Activated CD8-positive, alpha-beta memory T cell treated with anti-CD3 and anti-CD28 coated beads, Interleukin-2, amount 50 U/mL, for 1 hour (primary cell): ENCODE data around the gene ARID1A.
A peak's percentile ranks its signal among the peaks of the same experiment; 100 is the strongest.

Experiments
- DNase-seq: peaks from one replicate; pipeline ENCODE4 v3.0.0-alpha.2; 2020; ENCODE audit errors: extremely low read depth

ARID1A gene

GRCh38 chr1:26727476-26727875, 31.7 kb downstream of the ARID1A start:
- DNase-seq, result no peak

DNA sequence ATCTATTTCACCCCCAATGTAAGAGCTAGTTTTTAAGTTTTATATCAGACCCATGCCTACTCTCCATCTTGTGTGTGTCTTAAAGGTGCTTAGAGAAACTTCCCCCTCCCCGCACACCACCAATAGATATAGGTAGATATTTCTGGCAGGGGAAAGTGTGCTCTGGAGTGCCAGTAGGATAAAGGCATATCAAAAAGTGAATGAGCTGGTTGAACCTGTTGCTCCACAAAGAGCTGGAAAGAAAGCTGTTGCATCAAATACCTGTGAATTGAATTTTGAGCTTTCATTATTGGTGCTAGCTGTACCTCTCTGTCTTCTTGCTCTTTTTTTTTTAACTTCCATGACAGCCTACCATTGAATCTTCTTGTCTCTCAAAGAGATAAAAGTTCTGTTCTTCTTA, 32.8 kb downstream of the ARID1A start:
- DNase-seq, result no peak

DNA sequence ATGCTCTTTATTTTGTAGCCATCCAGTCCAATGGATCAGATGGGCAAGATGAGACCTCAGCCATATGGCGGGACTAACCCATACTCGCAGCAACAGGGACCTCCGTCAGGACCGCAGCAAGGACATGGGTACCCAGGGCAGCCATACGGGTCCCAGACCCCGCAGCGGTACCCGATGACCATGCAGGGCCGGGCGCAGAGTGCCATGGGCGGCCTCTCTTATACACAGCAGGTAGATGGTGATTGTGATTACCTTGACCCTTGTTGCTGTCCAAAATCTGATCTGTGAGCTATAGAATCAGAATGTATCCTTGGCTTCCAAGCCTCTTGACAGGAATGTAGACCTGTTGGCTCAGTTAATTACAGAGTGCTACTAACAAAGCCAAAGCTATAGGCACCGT, 33.8 kb downstream of the ARID1A start:
- DNase-seq, result no peak

- DNase-seq, result no peak
These were observed 34.9 kb downstream of the ARID1A start for GRCh38 chr1:26730695-26731094.

GRCh38 chr1:26731233-26731902, 35.6 kb downstream of the ARID1A start:
- DNase-seq, result no peak

DNA sequence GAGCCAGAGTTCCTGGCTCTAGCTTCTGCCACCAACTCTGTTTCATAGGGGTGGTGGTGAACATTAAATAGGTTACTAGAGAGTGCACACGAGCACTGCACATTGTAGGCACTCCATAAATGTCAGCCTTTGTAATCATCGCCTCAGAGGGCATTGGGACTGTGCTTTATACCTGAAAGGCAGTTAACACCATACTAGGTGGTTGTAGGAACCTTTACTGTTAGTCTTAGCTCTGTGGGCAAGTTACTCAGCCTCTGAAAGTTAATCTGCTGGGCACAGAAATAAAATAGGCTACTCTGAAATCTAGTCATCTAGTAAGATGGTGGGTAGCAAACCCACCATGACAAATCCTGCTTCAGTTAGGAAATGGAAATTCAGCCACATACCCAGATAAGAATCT, 37.6 kb downstream of the ARID1A start:
- DNase-seq, result no peak

GRCh38 chr1:26733982-26734381, 38.2 kb downstream of the ARID1A start:
- no peak for DNase-seq

DNA sequence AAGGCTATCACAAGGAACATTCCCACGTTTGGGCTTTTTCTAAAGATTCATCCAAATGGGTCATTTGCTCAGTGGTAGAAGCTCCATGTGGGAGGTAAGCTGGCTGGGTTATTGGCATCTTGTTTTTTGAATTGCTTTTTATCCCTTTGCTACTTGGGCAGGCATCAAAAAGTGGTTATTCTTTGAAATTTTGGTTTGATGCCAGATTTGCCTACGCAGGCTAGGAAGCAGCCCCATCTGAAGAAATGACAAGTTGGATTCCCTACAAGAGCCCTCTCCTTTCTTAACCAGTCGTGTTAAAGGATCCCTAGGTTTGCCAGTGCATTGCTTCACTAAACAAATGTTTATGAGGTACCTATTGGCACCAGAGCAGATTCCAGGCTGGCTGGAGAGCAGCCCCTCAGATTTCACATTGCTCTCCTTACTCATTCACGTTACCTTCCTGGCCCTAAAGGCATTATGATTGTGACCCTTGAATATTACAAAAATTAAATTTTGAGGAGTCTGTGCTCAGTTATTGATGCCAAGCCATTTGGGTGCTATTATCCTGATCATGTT, 38.8 kb downstream of the ARID1A start:
- DNase-seq, result no peak

DNA sequence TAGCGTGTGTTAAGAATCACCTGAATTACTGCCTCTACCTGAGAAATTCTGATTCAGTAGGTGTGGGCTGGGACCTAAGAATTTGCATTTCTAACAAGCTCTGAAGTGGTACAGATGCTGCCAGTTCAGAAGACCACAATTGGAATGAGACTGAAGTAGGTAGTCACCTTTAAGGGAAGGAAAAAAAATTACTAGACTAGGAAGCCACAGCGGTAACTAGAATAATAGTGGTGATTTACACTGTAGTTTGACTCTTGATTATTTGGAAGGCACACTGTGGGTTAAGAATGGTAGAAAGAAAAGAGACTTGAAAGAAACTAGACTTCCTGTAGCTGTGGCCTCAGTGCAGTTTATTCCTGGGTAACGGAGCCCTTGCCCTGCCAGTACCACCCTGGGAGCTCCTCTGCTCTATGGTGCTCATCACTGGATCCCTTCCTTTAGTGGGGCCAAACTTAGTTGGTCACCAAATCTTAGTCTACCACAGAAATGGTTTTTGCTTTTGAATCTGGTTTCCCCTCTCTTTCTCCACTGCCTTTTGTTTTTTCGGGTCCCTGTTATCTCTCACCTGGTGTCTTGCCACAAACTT, 43.6 kb downstream of the ARID1A start:
- DNase-seq, result no peak

DNA sequence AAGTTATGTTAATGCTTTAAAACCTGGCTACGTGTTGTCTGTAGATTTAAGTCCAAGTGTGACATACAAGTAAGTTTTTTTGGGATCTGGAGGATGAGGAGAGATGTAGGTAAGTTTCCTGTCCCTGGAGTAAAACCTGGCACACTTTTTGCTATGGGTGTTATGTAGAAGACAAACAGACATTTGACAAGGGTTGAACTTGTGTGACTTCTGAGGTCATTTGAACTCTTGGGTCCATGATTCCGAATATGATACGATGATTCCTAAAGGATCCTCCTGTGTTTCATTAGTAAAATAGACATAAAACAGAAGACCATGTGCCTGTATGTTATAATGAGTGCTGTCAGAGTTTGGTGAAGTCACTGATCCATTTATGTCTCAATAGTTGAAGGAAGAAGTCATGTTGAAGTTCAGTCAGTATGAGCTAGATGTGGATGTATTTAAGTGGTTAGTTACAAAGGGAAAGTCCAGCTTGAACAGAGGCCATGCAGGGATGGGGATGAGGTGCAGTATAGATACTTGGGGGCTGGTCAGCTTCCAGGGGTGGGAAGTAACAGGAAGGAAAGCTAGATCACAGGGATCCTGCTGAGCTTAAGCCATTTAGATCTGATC, 44.3 kb downstream of the ARID1A start:
- no peak for DNase-seq

- no peak for DNase-seq
These were observed 45.1 kb downstream of the ARID1A start for GRCh38 chr1:26740952-26741351.

DNA sequence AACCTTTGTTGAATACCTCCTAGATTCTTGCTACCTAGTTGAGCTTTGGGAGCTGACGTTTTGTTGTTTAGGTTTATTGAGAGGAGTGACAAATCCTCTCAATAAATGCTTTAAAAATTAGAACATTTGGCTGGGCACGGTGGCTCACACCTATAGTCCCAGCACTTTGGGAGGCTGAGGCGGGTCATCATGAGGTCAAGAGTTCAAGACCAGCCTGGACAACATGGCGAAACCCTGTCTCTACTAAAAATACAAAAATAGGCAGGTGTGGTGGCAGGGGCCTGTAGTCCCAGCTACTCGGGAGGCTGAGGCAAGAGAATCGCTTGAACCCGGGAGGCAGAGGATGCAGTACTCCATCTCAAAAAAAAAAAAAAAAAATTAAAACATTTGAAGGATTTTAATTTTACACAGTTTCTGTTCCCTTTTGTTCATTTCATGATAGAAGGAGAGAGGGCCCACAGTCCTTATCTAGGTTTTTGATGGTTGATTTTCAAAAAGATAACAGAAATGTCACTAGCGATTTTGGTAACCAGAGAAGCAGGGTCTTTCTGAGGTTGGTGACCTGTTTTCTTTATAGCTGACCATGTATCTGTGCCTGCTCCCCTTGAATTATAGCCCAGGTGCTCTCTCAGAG, 47.7 kb downstream of the ARID1A start:
- no peak for DNase-seq

DNA sequence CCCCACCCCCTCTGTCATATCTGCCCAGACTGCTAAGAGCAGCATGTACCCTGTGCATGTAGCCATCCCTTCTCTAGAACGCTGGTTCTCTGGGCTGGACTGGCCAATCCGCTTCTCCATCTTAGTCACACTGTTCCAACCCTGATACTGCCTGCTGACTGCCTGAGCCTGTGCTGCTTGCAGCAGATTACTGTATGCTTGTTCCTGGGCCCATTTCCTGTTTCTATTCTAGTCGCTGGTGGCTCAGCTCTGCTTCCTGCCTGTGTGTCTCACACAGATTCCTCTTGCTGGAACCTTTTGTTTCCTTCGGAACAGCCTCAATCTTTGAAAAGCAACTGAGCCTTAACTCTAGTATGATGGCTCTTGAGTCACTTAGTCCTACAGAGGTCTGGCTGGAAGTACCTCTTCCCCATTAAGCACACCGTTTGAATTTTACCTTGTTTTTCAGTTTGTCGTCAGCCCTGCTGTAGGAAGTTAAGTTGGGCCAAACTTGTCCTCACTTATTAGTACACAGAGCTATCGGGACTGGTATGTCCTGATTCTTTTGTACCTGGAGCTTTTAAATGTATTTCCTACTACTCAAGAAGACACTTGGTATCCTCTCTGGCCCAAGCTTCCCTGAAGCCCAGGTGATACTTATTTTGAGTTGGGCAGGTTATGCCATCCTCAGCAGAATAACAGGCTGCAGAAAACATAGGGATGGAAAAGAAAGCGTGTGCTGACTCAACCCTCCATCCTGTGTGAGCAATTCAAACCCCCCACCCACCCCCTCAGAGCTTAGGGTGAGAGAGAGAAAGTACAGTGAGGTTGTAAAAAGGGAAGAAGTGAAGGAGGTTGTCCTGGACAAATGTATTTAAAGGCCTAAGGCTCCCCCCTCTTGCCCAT, 48.5 kb downstream of the ARID1A start:
- peak; percentile 78 for DNase-seq

DNA sequence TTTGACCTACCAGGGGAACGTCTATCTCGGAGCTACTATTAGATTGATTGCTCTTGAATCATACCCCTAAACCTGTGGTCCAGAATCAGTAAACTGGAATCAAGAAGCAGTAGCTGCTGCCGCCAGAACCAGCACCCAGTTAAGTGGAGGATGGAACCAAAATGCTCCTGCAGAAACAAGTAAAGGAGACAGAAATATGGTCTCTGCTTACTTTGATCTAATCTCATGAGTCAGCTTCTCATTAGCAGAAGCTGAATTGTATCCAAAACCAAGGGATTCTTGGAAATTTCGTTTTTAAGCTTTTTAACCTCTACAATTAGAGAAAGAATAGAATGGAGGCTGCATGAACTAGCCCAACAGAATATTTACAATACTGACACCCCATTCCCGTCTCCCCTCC, 49.4 kb downstream of the ARID1A start:
- no peak for DNase-seq

- no peak for DNase-seq
These were observed 51.2 kb downstream of the ARID1A start for GRCh38 chr1:26747048-26747447.

- DNase-seq, result no peak
These were observed 52.5 kb downstream of the ARID1A start for GRCh38 chr1:26748351-26748750.

DNA sequence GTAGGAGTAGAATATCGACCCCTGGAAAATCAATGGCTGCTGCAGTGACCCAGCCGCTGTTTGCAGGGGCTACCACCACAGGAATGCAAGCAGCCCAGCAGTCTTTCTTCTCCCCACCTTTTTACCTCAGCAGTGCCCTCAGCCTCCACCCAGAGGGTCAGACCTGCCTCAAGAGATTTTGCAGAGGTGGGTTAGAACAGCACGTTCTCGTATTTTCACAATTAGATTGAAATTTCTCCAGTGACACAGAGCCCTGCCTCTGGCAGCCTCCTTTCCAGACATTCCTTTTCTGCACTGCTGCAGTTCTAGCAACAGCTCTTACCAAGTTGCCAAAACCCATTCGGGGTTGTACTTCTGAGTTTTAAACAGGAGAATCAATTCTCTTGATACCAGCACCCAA, 53.6 kb downstream of the ARID1A start:
- no peak for DNase-seq

DNA sequence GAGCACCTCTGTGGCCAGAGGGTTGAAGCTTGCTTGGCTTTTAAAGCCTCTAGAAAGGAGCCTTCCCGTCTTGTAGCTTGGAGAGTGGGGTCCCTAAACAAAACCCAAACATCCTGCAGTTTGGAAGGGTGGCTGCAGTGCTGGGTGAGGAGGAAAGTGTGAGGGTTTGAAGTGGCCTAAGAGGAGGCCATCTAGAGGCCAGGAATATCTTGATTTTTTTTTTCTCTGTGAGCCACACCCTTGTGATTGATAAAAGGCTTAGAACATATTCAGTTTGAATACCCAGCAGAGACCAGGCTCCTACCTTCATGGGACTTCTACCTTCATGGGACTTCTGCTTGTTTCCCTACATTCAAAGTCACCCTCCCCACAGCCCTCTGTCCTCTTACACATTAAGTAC, 54.6 kb downstream of the ARID1A start:
- DNase-seq, result no peak

DNA sequence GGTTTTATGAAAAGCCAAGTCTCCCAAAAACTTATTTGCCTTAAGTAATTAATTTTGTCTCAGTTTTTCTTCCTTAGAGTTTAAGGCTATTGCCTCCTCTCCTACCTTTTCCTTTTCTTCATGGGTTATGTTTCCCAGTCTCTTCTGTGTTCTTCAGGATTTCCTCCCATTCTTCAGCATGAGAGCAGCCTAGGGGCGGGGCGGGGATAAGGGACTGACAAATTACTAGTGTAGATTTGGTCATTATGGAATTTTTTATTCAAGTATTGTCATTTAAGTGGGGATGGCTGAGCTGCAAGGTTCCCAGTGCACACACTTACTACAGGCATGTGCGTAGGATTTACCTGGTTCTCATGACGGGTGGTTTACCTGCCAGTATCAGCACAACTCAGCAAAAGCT, 56.7 kb downstream of the ARID1A start:
- no peak for DNase-seq

DNA sequence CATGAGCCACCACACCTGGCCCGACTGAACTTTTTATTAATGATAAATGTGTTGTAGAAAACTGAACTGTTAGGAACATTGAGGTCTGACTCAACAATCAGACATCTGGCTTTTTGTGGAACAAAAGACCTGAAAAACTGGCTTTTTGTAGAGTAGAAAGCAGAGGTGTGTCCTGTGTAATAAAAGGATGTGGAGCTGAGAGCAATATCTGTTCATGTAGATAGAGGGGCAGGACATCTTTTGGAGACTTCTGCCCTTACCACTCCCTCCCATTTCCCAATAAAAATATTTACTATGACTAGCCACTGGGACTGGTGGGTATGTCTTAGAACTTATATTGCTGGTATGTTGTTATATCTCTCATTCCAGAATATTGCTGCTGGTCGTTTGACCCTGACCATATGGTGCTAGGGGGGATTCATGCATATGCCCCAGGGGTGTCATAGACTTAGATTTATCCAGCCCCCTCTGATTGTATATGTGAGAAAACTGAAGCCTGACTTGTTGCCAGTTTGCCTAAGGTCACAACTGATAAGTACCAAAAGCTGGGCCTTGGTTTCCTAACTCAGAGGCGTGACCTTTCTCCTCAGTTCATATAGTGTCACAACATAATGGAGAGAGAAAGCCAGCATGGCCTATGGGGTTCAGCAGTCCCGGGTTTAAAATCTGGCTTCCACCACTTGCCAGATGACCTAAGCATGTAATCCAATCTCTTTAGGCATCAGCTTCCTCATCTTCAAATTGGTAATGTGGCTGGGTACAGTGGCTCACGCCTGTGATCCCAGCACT, 58.5 kb downstream of the ARID1A start:
- no peak for DNase-seq

DNA sequence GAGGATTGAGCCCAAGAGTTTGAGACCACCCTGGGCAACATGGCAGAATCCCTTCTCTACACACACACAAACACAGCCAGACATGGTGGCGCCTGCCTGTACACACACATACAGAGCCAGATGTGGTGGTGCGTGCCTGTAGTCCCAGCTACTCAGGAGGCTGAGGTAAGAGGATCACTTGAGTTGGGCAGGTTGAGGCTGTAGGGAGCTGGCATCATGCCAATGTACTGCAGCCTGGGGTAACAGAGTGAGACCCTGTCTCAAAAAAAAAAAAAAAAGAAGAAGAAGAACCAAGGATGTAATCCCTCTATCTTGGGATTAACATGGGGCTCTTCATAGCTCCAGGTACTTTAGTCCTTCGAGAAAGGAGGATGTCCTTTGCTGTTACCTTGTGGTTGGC, 62.5 kb downstream of the ARID1A start:
- DNase-seq, result no peak
